Mesothelial cell of epicardium (in vitro differentiated cells): ENCODE measurements around the gene PLEKHN1. TPM values are rescaled to one million over a fixed set of nuclear protein-coding genes. Genes with fewer than 3 reads are reported as not detected.
A peak's percentile ranks its signal among the peaks of the same experiment; 100 is the strongest.

Experiments used
- DNase-seq, 2 experiments: peaks; one replicate each; pipeline ENCODE4 v3.0.0; 2021; ENCODE audit warnings: low spot score in 2 of 2; ENCODE audit not compliant: unreplicated experiment in 2 of 2
- H3K27ac Mint-ChIP-seq: 2 replicates; pipeline ENCODE4 v1.8.0; 2021; ENCODE audit warnings: mixed read lengths
- H3K27me3 Mint-ChIP-seq: 2 replicates; pipeline ENCODE4 v1.8.0; 2021; ENCODE audit warnings: low read depth, mixed read lengths
- H3K36me3 Mint-ChIP-seq: 2 replicates; pipeline ENCODE4 v1.8.0; 2021; ENCODE audit warnings: mixed read lengths
- H3K4me1 Mint-ChIP-seq: 2 replicates; pipeline ENCODE4 v1.8.0; 2021; ENCODE audit warnings: mixed read lengths
- H3K4me3 Mint-ChIP-seq: 2 replicates; pipeline ENCODE4 v1.8.0; 2021; ENCODE audit warnings: mild to moderate bottlenecking, moderate library complexity, mixed read lengths
- H3K9me3 Mint-ChIP-seq: 2 replicates; pipeline ENCODE4 v1.8.0; 2021; ENCODE audit warnings: mixed read lengths
- total RNA-seq: library from RNA; stranded (reverse); gene quantifications from 3 replicates; pipeline ENCODE4 v1.2.1, GENCODE V29; 2021
- TF ChIP-seq, protein P1 (sequence below): fragments of 200-600 bp; sonication (generic); IDR thresholded peaks from one replicate; pipeline ENCODE4 v1.5.0; 2021; ENCODE audit warnings: antibody characterized with exemption; ENCODE audit not compliant: unreplicated experiment

The PLEKHN1 gene
- total RNA-seq, 1 donor from 2014 or later, result 34.4 TPM

DNA sequence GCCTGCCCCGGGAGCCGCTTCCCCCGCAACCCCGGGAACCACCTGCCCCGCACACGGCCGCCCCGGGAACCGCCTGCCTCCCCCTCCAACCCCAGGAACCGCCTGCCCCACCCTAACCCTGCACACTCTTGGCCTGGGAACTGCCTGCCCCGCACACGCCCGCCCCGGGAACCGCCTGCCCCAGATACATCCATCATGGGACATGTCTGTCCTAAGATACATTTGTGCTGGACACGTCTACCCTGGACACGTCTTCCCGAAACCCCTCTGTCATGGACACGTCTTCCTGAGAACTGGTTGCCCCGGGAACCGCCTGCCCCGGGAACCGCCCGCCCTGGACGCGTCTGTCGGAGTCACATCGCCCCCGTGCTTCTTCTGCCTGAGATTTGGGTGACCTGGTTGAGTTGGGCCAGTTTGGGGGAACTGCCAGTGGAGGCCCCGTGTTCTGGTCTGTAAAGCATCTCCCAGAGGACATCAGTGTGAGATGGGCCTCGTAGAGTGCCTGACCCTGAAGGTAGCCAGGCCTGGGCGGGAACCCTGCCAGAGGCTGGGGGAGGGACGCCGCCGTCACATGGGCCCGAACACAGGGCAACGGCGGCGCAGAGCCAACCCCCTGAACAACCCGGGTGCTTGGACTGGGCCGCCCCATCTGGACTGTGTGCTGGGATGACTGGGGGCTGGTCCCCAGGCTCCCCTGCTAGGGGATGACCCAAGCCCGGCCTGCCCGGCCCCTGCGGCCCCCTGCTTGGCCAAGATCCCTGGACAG, 12.0 kb downstream of the PLEKHN1 start:
- Mint-ChIP-seq H3K4me1 (peaks cover 9% of the 10 kb centered on the region), H3K36me3 (peaks cover 6% of the 10 kb centered on the region), H3K27ac (peak overlapping the region; percentile 82), H3K9me3 (peaks cover 3% of the 10 kb centered on the region), H3K27me3 (peaks cover 7% of the 10 kb centered on the region), H3K4me3 (peak overlapping the region; percentile 45)
- DNase-seq, result no peak
- TF ChIP-seq, protein P1, sequence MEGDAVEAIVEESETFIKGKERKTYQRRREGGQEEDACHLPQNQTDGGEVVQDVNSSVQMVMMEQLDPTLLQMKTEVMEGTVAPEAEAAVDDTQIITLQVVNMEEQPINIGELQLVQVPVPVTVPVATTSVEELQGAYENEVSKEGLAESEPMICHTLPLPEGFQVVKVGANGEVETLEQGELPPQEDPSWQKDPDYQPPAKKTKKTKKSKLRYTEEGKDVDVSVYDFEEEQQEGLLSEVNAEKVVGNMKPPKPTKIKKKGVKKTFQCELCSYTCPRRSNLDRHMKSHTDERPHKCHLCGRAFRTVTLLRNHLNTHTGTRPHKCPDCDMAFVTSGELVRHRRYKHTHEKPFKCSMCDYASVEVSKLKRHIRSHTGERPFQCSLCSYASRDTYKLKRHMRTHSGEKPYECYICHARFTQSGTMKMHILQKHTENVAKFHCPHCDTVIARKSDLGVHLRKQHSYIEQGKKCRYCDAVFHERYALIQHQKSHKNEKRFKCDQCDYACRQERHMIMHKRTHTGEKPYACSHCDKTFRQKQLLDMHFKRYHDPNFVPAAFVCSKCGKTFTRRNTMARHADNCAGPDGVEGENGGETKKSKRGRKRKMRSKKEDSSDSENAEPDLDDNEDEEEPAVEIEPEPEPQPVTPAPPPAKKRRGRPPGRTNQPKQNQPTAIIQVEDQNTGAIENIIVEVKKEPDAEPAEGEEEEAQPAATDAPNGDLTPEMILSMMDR, result no peak

DNA sequence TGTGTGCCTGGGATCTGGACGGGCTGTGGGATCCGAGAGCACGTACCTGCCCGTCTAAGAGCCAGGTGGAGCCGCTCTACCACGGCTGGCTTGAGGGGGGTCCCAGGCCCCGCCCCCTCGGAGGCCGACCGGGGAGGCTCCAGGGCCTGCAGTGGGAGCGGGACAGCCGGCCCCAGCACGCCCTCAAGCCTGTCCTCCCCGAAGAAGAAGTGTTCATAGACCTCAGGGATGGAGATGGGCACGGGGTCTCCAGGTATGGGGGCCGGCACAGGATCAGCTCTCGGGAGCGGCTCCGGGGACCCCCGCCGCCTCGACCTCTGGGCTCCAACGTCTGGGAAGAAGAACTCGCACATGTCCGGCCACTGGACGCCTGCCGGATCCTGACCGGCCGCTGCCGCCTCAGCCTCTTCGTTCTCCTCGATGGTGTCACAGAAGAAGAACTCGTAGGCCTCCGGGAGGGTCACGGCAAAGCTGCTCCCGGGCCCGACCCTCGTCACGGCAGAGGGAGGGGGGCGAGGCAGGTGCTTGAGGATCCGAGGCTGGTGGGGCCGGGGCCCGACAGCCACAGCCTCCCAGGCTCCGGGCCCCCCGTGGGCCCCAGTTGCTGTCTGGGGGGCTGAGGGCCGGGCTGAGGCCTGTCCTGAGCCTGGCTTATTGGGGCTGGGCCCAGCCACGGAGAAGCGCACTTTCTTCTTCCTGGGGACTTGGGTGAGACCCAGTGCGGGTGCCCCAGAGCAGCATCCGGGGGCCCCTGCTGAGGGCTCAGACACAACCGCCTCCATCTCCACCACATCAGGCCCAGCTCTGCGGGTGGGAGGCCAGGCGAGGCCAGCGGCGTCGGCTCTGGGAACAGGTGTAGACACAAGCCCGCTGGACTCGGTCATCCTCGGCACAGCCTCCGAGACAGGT, 12.8 kb downstream of the PLEKHN1 start:
- peaks cover 9% of the 10 kb centered on the region for H3K4me1 Mint-ChIP-seq
- no peak overlapping the region for H3K4me3 Mint-ChIP-seq
- peaks cover 3% of the 10 kb centered on the region for H3K9me3 Mint-ChIP-seq
- H3K27ac Mint-ChIP-seq, result no peak overlapping the region
- peaks cover 8% of the 10 kb centered on the region for H3K27me3 Mint-ChIP-seq
- TF ChIP-seq, protein P1, result no peak
- no peak for DNase-seq
- H3K36me3 Mint-ChIP-seq, result peaks cover 3% of the 10 kb centered on the region

DNA sequence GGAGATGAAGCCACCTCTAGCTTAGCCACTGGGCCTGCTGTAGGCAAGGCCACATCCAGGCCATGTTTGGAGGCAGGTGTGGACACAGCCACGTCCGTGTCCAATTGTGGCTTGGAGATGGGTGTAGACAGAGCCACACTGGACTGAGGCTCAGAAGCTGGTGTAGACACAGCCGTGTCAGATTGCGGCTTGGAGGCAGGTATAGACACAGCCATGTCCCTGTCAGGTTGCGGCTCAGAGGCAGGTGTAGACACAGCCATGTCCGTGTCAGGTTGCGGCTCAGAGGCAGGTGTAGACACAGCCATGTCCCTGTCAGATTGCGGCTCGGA, 13.4 kb downstream of the PLEKHN1 start:
- Mint-ChIP-seq H3K27ac (no peak overlapping the region), H3K4me3 (no peak overlapping the region), H3K36me3 (peaks cover 3% of the 10 kb centered on the region), H3K9me3 (peaks cover 3% of the 10 kb centered on the region), H3K27me3 (peaks cover 8% of the 10 kb centered on the region), H3K4me1 (peaks cover 9% of the 10 kb centered on the region)
- TF ChIP-seq, protein P1, result no peak
- DNase-seq, result no peak

DNA sequence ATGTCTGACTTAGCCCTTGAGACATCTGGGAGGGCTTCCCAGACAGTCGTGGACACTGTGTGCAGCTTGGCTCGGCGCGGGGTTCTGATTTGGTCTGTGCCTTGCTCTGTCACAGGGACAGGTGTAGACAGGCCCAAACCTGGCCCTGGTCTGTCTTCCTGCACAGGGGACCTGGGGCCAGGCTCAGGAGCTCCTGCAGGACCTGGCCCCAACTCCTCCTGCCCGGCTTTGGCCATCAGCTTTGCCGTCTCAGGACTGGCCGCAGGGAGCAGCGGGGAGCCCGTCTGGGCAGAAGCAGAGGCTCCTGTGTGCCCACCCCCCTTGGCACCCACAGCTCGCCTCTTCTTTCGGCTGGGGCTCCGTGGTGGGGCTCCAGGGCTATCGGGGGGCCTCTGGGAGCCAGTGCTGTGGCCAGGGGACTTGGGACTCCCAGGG, 13.9 kb downstream of the PLEKHN1 start:
- Mint-ChIP-seq H3K9me3 (peaks cover 3% of the 10 kb centered on the region), H3K27ac (no peak overlapping the region), H3K4me1 (peaks cover 9% of the 10 kb centered on the region), H3K36me3 (peaks cover 3% of the 10 kb centered on the region), H3K27me3 (peaks cover 10% of the 10 kb centered on the region), H3K4me3 (no peak overlapping the region)
- DNase-seq, result no peak
- TF ChIP-seq, protein P1, result no peak

DNA sequence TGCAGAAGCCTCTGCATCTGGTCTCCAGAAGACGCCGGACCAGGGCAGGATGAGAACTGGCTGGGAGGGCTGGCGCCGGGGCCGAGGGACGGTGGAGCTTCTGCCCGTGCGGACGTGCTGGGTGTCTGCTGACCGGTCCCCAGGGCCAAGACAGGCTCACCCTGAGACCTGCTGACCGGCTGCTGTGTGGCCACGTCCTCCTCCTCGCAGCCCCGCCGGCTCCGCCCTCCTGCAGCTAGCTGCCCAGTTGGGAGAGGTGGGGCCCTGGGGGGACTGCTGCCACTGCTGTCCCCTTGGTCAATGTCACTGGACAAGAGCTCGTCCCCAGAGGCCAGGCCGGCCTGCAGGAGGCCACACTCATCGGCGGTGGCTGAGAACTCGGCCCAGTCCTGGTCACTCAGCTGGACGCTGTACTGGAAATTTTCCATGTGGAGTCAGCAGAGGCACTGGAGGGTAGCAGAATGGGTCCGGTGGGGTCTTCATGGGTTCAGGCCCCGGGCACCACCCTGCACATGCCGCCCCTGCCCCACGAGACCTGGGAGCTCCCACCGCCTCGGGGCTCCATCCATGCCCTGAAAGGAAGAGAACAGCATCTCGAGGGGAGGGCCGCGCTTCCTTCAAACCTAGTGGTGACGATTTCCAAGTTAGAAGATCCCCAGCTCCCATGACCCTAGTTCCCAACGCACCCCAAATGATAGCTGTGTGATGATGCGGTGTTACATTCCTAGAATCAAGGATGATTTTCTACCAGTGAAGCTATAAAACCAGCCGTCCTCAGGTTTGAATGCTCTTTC, 14.5 kb downstream of the PLEKHN1 start:
- H3K27ac Mint-ChIP-seq, result no peak overlapping the region
- peaks cover 3% of the 10 kb centered on the region for H3K9me3 Mint-ChIP-seq
- no peak for DNase-seq
- H3K27me3 Mint-ChIP-seq, result peaks cover 15% of the 10 kb centered on the region
- H3K4me3 Mint-ChIP-seq, result no peak overlapping the region
- H3K4me1 Mint-ChIP-seq, result peaks cover 6% of the 10 kb centered on the region
- TF ChIP-seq, protein P1, result no peak
- peaks cover 3% of the 10 kb centered on the region for H3K36me3 Mint-ChIP-seq
